HG03342 (cell line): Measurements from ENCODE around the gene HNRNPH2.

Source experiments
- ATAC-seq: cut with Tn5 transposase; IDR thresholded peaks from one replicate; pipeline ENCODE4 v1.9.1; 2021; ENCODE audit warnings: mild to moderate bottlenecking, moderate library complexity; ENCODE audit not compliant: unreplicated experiment

The HNRNPH2 gene

GRCh38 chrX:101394372-101394771 is 13.7 kb upstream of the HNRNPH2 start:
- ATAC-seq = no peak

- ATAC-seq = no peak
These were observed 12.2 kb upstream of the HNRNPH2 start for GRCh38 chrX:101395789-101396188.

GRCh38 chrX:101397779-101398178 is 10.2 kb upstream of the HNRNPH2 start:
- no peak for ATAC-seq

GRCh38 chrX:101398694-101399093 is 9.3 kb upstream of the HNRNPH2 start:
- ATAC-seq = no peak

- no peak for ATAC-seq
These were observed 8.2 kb upstream of the HNRNPH2 start for GRCh38 chrX:101399825-101400224.

- no peak for ATAC-seq
These were observed 765 bp upstream of the HNRNPH2 start for GRCh38 chrX:101407167-101407747.

GRCh38 chrX:101408532-101408841 is 465 bp downstream of the HNRNPH2 start:
- no peak for ATAC-seq

GRCh38 chrX:101409043-101409442 is 1.0 kb downstream of the HNRNPH2 start:
- no peak for ATAC-seq

- ATAC-seq = no peak
These were observed 2.4 kb downstream of the HNRNPH2 start for GRCh38 chrX:101410461-101410860.

GRCh38 chrX:101411984-101412383 is 4.0 kb downstream of the HNRNPH2 start:
- no peak for ATAC-seq

- ATAC-seq = peak; percentile 60
These were observed 7.4 kb downstream of the HNRNPH2 start for GRCh38 chrX:101415180-101416145.

GRCh38 chrX:101416691-101417090 is 8.7 kb downstream of the HNRNPH2 start:
- no peak for ATAC-seq

- ATAC-seq = no peak
These were observed 9.2 kb downstream of the HNRNPH2 start for GRCh38 chrX:101417190-101417589.

- peak; percentile 40 for ATAC-seq
These were observed 10.2 kb downstream of the HNRNPH2 start for GRCh38 chrX:101417981-101418841.

GRCh38 chrX:101419489-101419888 is 11.5 kb downstream of the HNRNPH2 start:
- no peak for ATAC-seq

- ATAC-seq = no peak
These were observed 19.9 kb downstream of the HNRNPH2 start for GRCh38 chrX:101427954-101428353.

GRCh38 chrX:101429934-101430333 is 21.9 kb downstream of the HNRNPH2 start:
- peak; percentile 20 for ATAC-seq

GRCh38 chrX:101430457-101431078 is 22.5 kb downstream of the HNRNPH2 start:
- ATAC-seq = peak; percentile 94

- ATAC-seq = no peak
These were observed 34.1 kb downstream of the HNRNPH2 start for GRCh38 chrX:101442085-101442484.

- ATAC-seq = no peak
These were observed 41.3 kb downstream of the HNRNPH2 start for GRCh38 chrX:101449279-101449678.

GRCh38 chrX:101450085-101450484 is 42.1 kb downstream of the HNRNPH2 start:
- no peak for ATAC-seq
